Choroid plexus epithelial cell (primary cell): ENCODE data around the gene SLC46A2.

Experiments
- DNase-seq: peaks from one replicate; pipeline ENCODE4 v3.0.0-alpha.2; 2010; ENCODE audit warnings: low read depth
- H3K4me3 ChIP-seq: 2 replicates; pipeline ENCODE4 v1.5.1; 2011; ENCODE audit warnings: low read depth, mild to moderate bottlenecking, control low read depth, low read length, moderate library complexity
- TF ChIP-seq, protein P1 (sequence below): conservative IDR thresholded peaks from 2 replicates; pipeline ENCODE4 v1.5.1; 2011; ENCODE audit warnings: low read depth, mild to moderate bottlenecking, control low read depth, inconsistent platforms, low read length, moderate library complexity

The SLC46A2 gene, protein sequence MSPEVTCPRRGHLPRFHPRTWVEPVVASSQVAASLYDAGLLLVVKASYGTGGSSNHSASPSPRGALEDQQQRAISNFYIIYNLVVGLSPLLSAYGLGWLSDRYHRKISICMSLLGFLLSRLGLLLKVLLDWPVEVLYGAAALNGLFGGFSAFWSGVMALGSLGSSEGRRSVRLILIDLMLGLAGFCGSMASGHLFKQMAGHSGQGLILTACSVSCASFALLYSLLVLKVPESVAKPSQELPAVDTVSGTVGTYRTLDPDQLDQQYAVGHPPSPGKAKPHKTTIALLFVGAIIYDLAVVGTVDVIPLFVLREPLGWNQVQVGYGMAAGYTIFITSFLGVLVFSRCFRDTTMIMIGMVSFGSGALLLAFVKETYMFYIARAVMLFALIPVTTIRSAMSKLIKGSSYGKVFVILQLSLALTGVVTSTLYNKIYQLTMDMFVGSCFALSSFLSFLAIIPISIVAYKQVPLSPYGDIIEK

DNA sequence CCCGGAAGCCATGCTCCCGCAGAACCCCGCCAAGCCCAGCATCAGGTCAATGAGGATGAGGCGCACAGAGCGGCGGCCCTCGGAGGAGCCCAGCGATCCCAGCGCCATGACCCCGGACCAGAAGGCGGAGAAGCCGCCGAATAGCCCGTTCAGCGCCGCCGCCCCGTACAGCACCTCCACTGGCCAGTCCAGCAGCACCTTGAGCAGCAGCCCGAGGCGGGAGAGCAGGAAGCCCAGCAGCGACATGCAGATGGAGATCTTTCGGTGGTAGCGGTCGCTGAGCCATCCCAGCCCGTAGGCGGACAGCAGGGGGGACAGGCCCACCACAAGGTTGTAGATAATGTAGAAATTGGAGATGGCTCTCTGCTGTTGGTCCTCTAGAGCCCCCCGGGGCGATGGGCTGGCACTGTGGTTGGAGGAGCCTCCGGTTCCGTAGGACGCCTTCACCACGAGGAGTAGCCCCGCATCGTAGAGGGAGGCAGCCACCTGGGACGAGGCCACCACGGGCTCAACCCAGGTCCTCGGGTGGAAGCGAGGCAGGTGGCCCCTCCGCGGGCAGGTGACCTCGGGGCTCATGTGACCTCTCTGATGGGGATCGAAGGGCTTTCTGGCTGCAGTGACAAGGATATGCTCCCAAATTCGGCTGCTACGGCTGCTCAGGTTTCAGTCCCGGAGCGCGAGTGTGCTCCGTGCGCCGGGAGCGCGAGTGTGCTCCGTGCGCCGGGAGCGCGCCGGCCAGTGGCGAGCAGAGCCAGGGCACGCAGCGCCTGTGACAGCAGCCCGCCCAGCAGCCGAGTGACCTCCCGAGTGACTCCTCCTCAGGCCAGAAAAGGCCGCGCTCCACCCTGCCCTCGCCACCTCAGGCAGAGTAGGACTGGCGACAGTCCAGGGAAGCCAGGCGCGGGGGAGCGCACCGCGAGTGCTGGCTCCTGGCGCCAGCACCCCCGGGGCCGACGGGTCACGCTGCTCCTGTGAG is at the start of gene SLC46A2:
Gene SLC46A2, minus strand, starts transcription at position 771 of the 976 bp plus-strand sequence. Its CDS starts 195 bp downstream, at position 576.
- TF ChIP-seq, protein P1, sequence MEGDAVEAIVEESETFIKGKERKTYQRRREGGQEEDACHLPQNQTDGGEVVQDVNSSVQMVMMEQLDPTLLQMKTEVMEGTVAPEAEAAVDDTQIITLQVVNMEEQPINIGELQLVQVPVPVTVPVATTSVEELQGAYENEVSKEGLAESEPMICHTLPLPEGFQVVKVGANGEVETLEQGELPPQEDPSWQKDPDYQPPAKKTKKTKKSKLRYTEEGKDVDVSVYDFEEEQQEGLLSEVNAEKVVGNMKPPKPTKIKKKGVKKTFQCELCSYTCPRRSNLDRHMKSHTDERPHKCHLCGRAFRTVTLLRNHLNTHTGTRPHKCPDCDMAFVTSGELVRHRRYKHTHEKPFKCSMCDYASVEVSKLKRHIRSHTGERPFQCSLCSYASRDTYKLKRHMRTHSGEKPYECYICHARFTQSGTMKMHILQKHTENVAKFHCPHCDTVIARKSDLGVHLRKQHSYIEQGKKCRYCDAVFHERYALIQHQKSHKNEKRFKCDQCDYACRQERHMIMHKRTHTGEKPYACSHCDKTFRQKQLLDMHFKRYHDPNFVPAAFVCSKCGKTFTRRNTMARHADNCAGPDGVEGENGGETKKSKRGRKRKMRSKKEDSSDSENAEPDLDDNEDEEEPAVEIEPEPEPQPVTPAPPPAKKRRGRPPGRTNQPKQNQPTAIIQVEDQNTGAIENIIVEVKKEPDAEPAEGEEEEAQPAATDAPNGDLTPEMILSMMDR, result no peak
- peak within 1 kb of the TSS; percentile 32 for H3K4me3 ChIP-seq
- DNase-seq, result no peak

DNA sequence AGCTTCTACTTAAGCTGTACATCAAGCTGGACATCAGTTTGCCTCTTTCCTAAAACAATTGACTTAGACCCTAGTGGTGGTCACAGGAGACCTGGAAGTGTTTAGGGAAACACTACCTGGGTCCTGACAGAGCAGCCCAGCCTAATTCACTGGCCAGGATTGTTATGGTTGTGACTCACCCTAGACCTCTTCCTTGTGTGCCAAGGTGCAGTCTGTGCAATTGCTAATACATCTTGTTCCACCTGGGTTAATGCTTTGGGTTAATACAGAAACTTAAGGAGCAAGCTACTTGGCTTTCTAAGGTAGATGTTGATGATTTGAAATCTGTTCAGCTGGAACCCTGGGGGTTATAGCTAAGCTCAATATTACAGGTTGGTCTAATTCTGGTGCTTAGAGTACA is 48.7 kb upstream of the SLC46A2 start:
- TF ChIP-seq, protein P1, result no peak
- no peak overlapping the region for H3K4me3 ChIP-seq
- DNase-seq, result no peak

DNA sequence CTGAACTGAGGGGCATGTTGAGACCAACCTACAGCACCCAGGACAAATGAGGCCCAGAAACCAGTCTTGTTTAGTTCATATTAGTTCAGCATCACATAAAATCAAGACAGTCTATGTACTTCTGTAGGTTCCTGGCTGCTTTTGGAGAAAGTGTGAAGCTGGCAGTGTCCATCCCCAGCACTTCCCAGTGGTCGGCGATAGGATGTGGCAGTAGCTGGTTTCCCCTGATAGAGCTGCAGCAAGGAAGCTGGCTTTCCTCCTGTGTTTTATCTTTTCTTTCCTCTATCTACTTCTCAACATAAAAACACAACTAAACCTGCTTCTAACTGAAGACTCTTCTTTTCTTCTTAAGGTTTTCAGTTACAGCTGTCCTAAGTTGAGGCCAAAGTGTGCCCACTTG is 43.0 kb upstream of the SLC46A2 start:
- TF ChIP-seq, protein P1, result no peak
- no peak for DNase-seq
- no peak overlapping the region for H3K4me3 ChIP-seq

DNA sequence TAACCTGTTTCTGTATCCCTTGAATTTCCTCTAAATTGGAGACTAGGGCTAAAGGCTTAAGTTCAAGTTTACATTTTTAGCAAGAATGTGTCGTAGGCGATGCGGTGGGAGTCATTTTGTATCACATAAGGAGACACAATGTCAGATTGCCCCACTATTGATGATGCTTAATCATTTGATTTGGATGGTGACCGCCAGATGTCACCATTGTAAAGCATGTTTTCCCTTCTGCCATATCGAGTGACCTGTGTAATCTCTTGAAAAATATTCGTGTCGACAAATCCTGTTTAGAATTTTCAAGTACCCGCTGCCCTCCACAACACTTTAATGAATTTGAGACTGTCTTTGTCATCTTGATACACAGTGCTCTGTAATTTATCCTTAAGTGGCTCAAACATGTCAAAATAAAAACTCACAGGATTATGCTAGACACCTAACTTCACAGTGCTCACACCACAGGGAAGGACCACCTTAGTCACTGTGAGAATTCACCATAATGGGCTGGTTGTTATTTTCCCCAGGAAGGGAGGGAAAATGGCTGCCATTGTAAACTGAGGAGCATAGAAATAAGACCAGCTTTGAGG is 34.5 kb upstream of the SLC46A2 start:
- TF ChIP-seq, protein P1, result peak; percentile 52
- peak; percentile 49 for DNase-seq
- H3K4me3 ChIP-seq, result no peak overlapping the region

DNA sequence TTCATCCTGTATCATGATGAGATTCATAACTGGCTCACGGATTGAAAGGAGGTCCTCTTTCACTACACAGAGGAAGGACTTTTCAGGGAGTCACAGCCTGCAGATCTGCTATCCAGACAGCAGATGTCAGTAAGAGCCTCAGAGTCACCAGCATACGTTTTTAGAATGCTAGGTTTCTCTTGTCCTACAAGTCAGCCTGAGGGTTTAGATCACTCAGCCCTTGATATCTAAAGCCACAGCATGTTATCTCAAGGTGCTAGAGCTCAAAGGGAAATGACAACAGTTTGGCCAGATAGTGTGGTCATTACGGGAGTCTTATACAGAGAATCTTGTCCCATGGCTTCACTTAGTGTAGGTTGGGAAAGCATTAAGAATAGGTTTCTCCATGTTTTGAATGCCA is 30.9 kb upstream of the SLC46A2 start:
- no peak overlapping the region for H3K4me3 ChIP-seq
- TF ChIP-seq, protein P1, result peak; percentile 84
- peak; percentile 85 for DNase-seq

DNA sequence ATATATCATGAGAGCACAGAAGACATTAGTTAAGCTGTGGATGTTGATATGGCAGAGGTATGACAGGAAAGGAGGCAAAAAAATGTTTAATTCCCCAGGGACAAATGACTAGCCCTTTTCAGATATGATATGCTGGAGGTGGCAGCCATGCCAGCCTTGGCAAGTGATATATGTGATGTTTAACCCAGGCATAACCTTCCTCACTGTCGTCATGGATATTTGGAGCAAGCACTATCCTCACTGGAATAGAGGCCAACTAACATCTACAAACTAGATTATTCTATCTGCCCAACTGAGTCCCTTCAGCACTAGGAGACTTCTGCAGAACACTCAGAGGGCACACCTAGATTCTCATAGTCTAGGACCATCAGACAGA is 27.3 kb upstream of the SLC46A2 start:
- no peak for DNase-seq
- TF ChIP-seq, protein P1, result no peak
- H3K4me3 ChIP-seq, result no peak overlapping the region
